Smooth muscle cell (in vitro differentiated cells): ENCODE results near the gene HRC. TPM values are rescaled to one million over a fixed set of nuclear protein-coding genes. Genes with fewer than 3 reads are reported as not detected.
"Not testable (repeated sequence)": the region's sequence is repeated elsewhere in the genome, so short reads cannot be mapped to it uniquely, and the experiment has no call there.

Experiments used
- DNase-seq: peaks from one replicate; lab custom pipeline; 2025; ENCODE audit not compliant: unreplicated experiment; lab: John Stamatoyannopoulos, UW
- H2AFZ ChIP-seq: fragments of 200-600 bp; sonication (generic); 2 replicates; pipeline ENCODE4 v1.6.0; 2016; ENCODE audit warnings: antibody characterized with exemption, low read depth, mild to moderate bottlenecking
- H3F3A ChIP-seq: fragments of 200-600 bp; sonication (generic); 2 replicates; pipeline ENCODE4 v1.6.0; 2017; ENCODE audit warnings: antibody characterized with exemption, low read depth
- H3K27ac ChIP-seq: fragments of 200-600 bp; sonication (generic); 2 replicates; pipeline ENCODE4 v1.5.1; 2016; ENCODE audit warnings: low read depth, mild to moderate bottlenecking
- H3K27me3 ChIP-seq: fragments of 200-600 bp; sonication (generic); 2 replicates; pipeline ENCODE4 v1.6.1; 2016; ENCODE audit warnings: low read depth, mild to moderate bottlenecking
- H3K36me3 ChIP-seq: fragments of 200-600 bp; sonication (generic); 2 replicates; pipeline ENCODE4 v1.5.1; 2016; ENCODE audit warnings: low read depth
- H3K4me1 ChIP-seq: fragments of 200-600 bp; sonication (generic); 2 replicates; pipeline ENCODE4 v1.5.1; 2016; ENCODE audit warnings: low read depth
- H3K4me2 ChIP-seq: fragments of 200-600 bp; sonication (generic); 2 replicates; pipeline ENCODE4 v1.6.0; 2016; ENCODE audit warnings: mild to moderate bottlenecking
- H3K4me3 ChIP-seq: fragments of 200-600 bp; sonication (generic); 2 replicates; pipeline ENCODE4 v1.5.1; 2016; ENCODE audit warnings: mild to moderate bottlenecking
- H3K79me2 ChIP-seq: fragments of 200-600 bp; sonication (generic); 2 replicates; pipeline ENCODE4 v1.6.0; 2016; ENCODE audit warnings: low read depth, mild to moderate bottlenecking
- H3K9ac ChIP-seq: fragments of 200-600 bp; sonication (generic); 2 replicates; pipeline ENCODE4 v1.6.0; 2016; ENCODE audit warnings: low read depth
- H3K9me3 ChIP-seq: fragments of 200-600 bp; sonication (generic); replicated peaks from 2 replicates; pipeline ENCODE4 v1.5.1; 2016; ENCODE audit warnings: low read depth
- H4K20me1 ChIP-seq: fragments of 200-600 bp; sonication (generic); 2 replicates; pipeline ENCODE4 v1.6.0; 2016; ENCODE audit warnings: low read depth
- CTCF ChIP-seq: fragments of 200-600 bp; sonication (generic); IDR thresholded peaks from 2 replicates; pipeline ENCODE4 v1.5.1; 2017; ENCODE audit warnings: borderline replicate concordance, mild to moderate bottlenecking, antibody characterized with exemption; ENCODE audit not compliant: insufficient read depth, poor library complexity, severe bottlenecking
- WGBS: methylation state at CpG from one replicate; pipeline ENCODE4 v1.1.7; 2016; ENCODE audit warnings: low lambda C conversion rate; 5-methylcytosine and 5-hydroxymethylcytosine counted together
- polyA plus RNA-seq: library from polyadenylated mRNA; unstranded; fragments of >200 nt; fragmentation: Nextera tagmentation; extraction: Ambion mirVana; gene quantifications from 2 replicates; pipeline ENCODE4 v1.2.1, GENCODE V29; 2016
- total RNA-seq: library from RNA; depleted of rRNA; stranded (reverse); fragments of >200 nt; gene quantifications from 2 replicates; pipeline ENCODE4 v1.2.3, GENCODE V29; 2014

The HRC gene
- total and polyA plus RNA-seq, 2 experiments from 2014 or later, result 0.06 to 1.1 TPM

GRCh38 chr19:49148784-49149651 lies 6.2 kb downstream of the HRC start:
- DNase-seq, result peak; percentile 99
- no peak for TF ChIP-seq CTCF
- Histone ChIP-seq H3K79me2 (no peaks in the 10 kb centered on the region), H4K20me1 (no peaks in the 10 kb centered on the region), H3K27ac (no peak overlapping the region), H3F3A (peaks cover 12% of the 10 kb centered on the region), H3K9ac (no peak overlapping the region), H3K36me3 (no peaks in the 10 kb centered on the region), H3K4me2 (peak overlapping the region; percentile 93), H3K27me3 (no peaks in the 10 kb centered on the region), H3K4me3 (peak overlapping the region; percentile 64), H2AFZ (no peak overlapping the region), H3K9me3 (no peaks in the 10 kb centered on the region), H3K4me1 (peaks cover 14% of the 10 kb centered on the region)
- 2% methylated on average over 45 of the region's 49 CpGs for WGBS

- Histone ChIP-seq H3K4me1 (peaks cover 14% of the 10 kb centered on the region), H3K4me3 (no peak overlapping the region), H3K36me3 (no peaks in the 10 kb centered on the region), H2AFZ (no peak overlapping the region), H3K4me2 (peak overlapping the region; percentile 93), H4K20me1 (no peaks in the 10 kb centered on the region), H3K27me3 (no peaks in the 10 kb centered on the region), H3F3A (peaks cover 12% of the 10 kb centered on the region), H3K79me2 (no peaks in the 10 kb centered on the region), H3K9me3 (no peaks in the 10 kb centered on the region), H3K27ac (no peak overlapping the region), H3K9ac (no peak overlapping the region)
- no peak for DNase-seq
- no peak for TF ChIP-seq CTCF
- 85% methylated on average over 11 of the region's 11 CpGs for WGBS
These were observed 7.0 kb downstream of the HRC start for GRCh38 chr19:49148044-49148682.

- peak overlapping the region; percentile 78 for H3K4me2 ChIP-seq
- not testable (repeated sequence) for H3K79me2 ChIP-seq, H3K4me3 ChIP-seq, H3K9me3 ChIP-seq, H2AFZ ChIP-seq, H4K20me1 ChIP-seq, H3K9ac ChIP-seq, H3K36me3 ChIP-seq, H3K27ac ChIP-seq, H3K27me3 ChIP-seq, DNase-seq
- WGBS, result 36% methylated on average over 7 of the region's 7 CpGs
- H3K4me1 ChIP-seq, result peaks cover 16% of the 10 kb centered on the region
- peaks cover 10% of the 10 kb centered on the region for H3F3A ChIP-seq
These were observed 8.8 kb downstream of the HRC start for GRCh38 chr19:49146408-49146770.

GRCh38 chr19:49145573-49146407 lies 9.4 kb downstream of the HRC start:
- peak; percentile 93 for TF ChIP-seq CTCF
- no peaks in the 10 kb centered on the region for H3K79me2 ChIP-seq
- peaks cover 6% of the 10 kb centered on the region for H3F3A ChIP-seq
- peak overlapping the region; percentile 78 for H3K4me2 ChIP-seq
- WGBS, result 10% methylated on average over 23 of the region's 30 CpGs
- DNase-seq, result peak; percentile 83
- no peak overlapping the region for H3K9ac ChIP-seq
- no peaks in the 10 kb centered on the region for H3K9me3 ChIP-seq
- no peaks in the 10 kb centered on the region for H3K36me3 ChIP-seq
- no peak overlapping the region for H3K27ac ChIP-seq
- peaks cover 10% of the 10 kb centered on the region for H3K4me1 ChIP-seq
- no peak overlapping the region for H2AFZ ChIP-seq
- no peaks in the 10 kb centered on the region for H4K20me1 ChIP-seq
- no peaks in the 10 kb centered on the region for H3K27me3 ChIP-seq
- H3K4me3 ChIP-seq, result peak overlapping the region; percentile 35
